GM10248 (cell line): ENCODE data around the gene IGFBP2.

Source experiments
- CTCF ChIA-PET: fragments of 300-600 bp; sonication (Branson Sonifier 250); formaldehyde crosslinking; extraction: SDS; loops from one replicate; lab custom pipeline; 2021; ENCODE audit warnings: antibody characterized with exemption; lab: Yijun Ruan, JAX
- POLR2A ChIA-PET: fragments of 350-650 bp; sonication (Branson Sonifier 250); formaldehyde crosslinking; extraction: SDS; loops from one replicate; lab custom pipeline; 2020; ENCODE audit warnings: antibody characterized with exemption; lab: Yijun Ruan, JAX
- DNase-seq: peaks from one replicate; pipeline ENCODE4 v3.0.0; 2012; ENCODE audit errors: extremely low spot score
- TF ChIP-seq, protein P1 (sequence below): IDR thresholded peaks from 2 replicates; pipeline ENCODE4 v1.5.1; 2012; ENCODE audit warnings: mild to moderate bottlenecking, low read depth; ENCODE audit errors: extremely low read depth, missing control alignments, control extremely low read depth

The IGFBP2 gene

DNA sequence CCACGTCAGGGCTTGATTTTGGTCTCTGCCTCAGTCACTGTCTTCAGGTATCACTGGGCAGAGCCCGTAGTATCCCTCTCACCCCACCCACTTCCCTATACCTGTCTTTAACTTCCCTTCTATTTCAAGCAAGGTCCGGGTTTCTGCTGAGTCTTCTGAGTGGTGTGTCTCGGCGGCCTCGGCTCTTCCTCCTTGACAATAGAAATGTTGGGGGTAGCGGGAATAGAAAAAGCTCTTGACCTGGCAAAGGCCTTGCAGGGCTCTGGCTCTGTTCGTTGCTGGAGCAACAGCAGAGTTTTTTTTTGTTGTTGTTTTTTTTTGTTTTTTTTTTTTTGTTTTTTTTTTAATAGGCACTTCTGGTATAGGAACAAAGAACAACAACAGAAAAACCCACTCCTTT is 78.1 kb downstream of the IGFBP2 start:
- no peak for DNase-seq
- TF ChIP-seq, protein P1, sequence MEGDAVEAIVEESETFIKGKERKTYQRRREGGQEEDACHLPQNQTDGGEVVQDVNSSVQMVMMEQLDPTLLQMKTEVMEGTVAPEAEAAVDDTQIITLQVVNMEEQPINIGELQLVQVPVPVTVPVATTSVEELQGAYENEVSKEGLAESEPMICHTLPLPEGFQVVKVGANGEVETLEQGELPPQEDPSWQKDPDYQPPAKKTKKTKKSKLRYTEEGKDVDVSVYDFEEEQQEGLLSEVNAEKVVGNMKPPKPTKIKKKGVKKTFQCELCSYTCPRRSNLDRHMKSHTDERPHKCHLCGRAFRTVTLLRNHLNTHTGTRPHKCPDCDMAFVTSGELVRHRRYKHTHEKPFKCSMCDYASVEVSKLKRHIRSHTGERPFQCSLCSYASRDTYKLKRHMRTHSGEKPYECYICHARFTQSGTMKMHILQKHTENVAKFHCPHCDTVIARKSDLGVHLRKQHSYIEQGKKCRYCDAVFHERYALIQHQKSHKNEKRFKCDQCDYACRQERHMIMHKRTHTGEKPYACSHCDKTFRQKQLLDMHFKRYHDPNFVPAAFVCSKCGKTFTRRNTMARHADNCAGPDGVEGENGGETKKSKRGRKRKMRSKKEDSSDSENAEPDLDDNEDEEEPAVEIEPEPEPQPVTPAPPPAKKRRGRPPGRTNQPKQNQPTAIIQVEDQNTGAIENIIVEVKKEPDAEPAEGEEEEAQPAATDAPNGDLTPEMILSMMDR: no peak
- ChIA-PET POLR2A (no interaction called here), CTCF (interaction anchor here (1.0 to 1.1 kb wide), 2 partner anchors 10 to 13 kb away, joined by 3 to 4 read pairs; no protein-coding TSS in a partner anchor)

DNA sequence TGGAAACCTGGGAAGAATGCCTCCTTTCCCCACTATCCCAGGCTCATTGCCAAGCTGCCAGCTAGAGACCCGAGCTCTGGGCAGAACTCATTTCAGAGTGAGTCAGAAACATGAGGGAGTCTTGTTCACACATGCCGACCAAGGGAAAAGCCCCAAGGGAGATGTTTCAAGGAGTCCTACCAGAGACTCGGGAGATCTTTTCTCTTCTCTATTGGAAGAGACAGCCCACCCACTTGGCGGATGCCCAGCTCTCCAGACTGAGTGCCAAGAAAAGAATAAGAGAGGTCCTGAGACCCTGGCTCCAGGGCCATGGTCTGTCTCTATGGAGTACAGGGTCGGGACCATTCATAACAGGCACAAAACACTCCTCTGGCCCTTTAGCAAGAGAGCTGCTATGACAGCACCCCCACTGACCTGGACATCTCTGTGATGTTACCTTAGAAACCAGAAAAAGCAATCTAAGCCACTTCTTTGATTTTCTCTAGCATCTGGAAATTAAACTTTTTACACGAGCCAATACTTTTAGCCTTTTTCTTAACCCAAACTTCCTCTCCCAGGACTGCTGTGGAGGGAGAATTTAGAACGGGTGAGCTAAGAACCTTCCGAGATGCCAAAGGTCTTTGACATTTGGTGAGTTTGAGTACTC is 80.6 kb downstream of the IGFBP2 start:
- ChIA-PET CTCF (no interaction called here), POLR2A (no interaction called here)
- no peak for DNase-seq
- TF ChIP-seq, protein P1: no peak
